Trophoblast cell (in vitro differentiated cells and primary cell): Measurements from ENCODE around the gene IL1RAPL2.
"Not testable (repeated sequence)": the region's sequence is repeated elsewhere in the genome, so short reads cannot be mapped to it uniquely, and the experiment has no call there.

Experiments used
- DNase-seq, 2 donors: peaks; one replicate each; pipeline ENCODE4 v3.0.0-alpha.2; 2016
- H2AFZ ChIP-seq: 2 replicates; pipeline ENCODE4 v1.6.1; 2013; ENCODE audit warnings: low read length, moderate library complexity, mild to moderate bottlenecking; ENCODE audit not compliant: insufficient read depth, poor library complexity
- H2AK5ac ChIP-seq: 2 replicates; pipeline ENCODE4 v1.6.1; 2013; ENCODE audit warnings: mild to moderate bottlenecking, low read length
- H2BK120ac ChIP-seq: 2 replicates; pipeline ENCODE4 v1.6.1; 2013; ENCODE audit warnings: low read length, mild to moderate bottlenecking, moderate library complexity; ENCODE audit not compliant: insufficient read depth, poor library complexity
- H2BK12ac ChIP-seq: 2 replicates; pipeline ENCODE4 v1.6.1; 2013; ENCODE audit warnings: mild to moderate bottlenecking, low read length, moderate library complexity
- H2BK5ac ChIP-seq: 2 replicates; pipeline ENCODE4 v1.6.1; 2013; ENCODE audit warnings: low read length, low read depth, moderate library complexity, mild to moderate bottlenecking; ENCODE audit not compliant: poor library complexity
- H3K14ac ChIP-seq: 2 replicates; pipeline ENCODE4 v1.6.1; 2013; ENCODE audit warnings: mild to moderate bottlenecking, low read length
- H3K18ac ChIP-seq: 2 replicates; pipeline ENCODE4 v1.6.1; 2013; ENCODE audit warnings: mild to moderate bottlenecking, low read length
- H3K23ac ChIP-seq: 2 replicates; pipeline ENCODE4 v1.6.1; 2013; ENCODE audit warnings: low read length
- H3K27ac ChIP-seq: 2 replicates; pipeline ENCODE4 v1.5.1; 2013; ENCODE audit warnings: low read depth, mild to moderate bottlenecking, inconsistent platforms, low read length, moderate library complexity
- H3K27me3 ChIP-seq: 2 replicates; pipeline ENCODE4 v1.6.1; 2013; ENCODE audit warnings: inconsistent platforms, mild to moderate bottlenecking, low read length, moderate library complexity; ENCODE audit not compliant: insufficient read depth
- H3K36me3 ChIP-seq, 2 experiments: 1 replicate in 1 of 2; 2 replicates in 1 of 2; pipeline ENCODE4 v1.6.1; 2013; ENCODE audit warnings: low read length in 2 of 2, mild to moderate bottlenecking in 2 of 2, moderate library complexity in 1 of 2; ENCODE audit not compliant: insufficient read depth in 2 of 2, control insufficient read depth in 1 of 2
- H3K4ac ChIP-seq: 2 replicates; pipeline ENCODE4 v1.6.1; 2013; ENCODE audit warnings: low read depth, mild to moderate bottlenecking, low read length, moderate library complexity
- H3K4me1 ChIP-seq, 2 experiments: 1 replicate in 1 of 2; 2 replicates in 1 of 2; pipeline ENCODE4 v1.6.1; 2013; ENCODE audit warnings: low read length in 2 of 2, mild to moderate bottlenecking in 2 of 2, moderate library complexity in 1 of 2; ENCODE audit not compliant: insufficient read depth in 2 of 2, control insufficient read depth in 1 of 2
- H3K4me2 ChIP-seq: 2 replicates; pipeline ENCODE4 v1.6.1; 2013; ENCODE audit warnings: inconsistent platforms, mild to moderate bottlenecking, low read length, moderate library complexity
- H3K4me3 ChIP-seq: 2 replicates; pipeline ENCODE4 v1.5.1; 2013; ENCODE audit warnings: mild to moderate bottlenecking, low read depth, low read length, inconsistent platforms
- H3K79me1 ChIP-seq: one replicate; pipeline ENCODE4 v1.6.1; 2013; ENCODE audit warnings: low read length
- H3K79me2 ChIP-seq: 2 replicates; pipeline ENCODE4 v1.6.1; 2013; ENCODE audit warnings: low read length, mild to moderate bottlenecking; ENCODE audit not compliant: control insufficient read depth, insufficient read depth, poor library complexity
- H3K9ac ChIP-seq: 2 replicates; pipeline ENCODE4 v1.6.1; 2013; ENCODE audit warnings: mild to moderate bottlenecking, low read length
- H3K9me3 ChIP-seq: 2 replicates; pipeline ENCODE4 v1.6.1; 2013; ENCODE audit warnings: low read depth, mild to moderate bottlenecking, control low read depth, inconsistent platforms, low read length; ENCODE audit not compliant: insufficient read depth
- H4K12ac ChIP-seq: 2 replicates; pipeline ENCODE4 v1.6.1; 2013; ENCODE audit warnings: low read depth, mild to moderate bottlenecking, low read length, moderate library complexity
- H4K8ac ChIP-seq: 2 replicates; pipeline ENCODE4 v1.6.1; 2013; ENCODE audit warnings: low read depth, mild to moderate bottlenecking, low read length, moderate library complexity
- H4K91ac ChIP-seq: one replicate; pipeline ENCODE4 v1.6.1; 2013; ENCODE audit warnings: low read depth, mild to moderate bottlenecking, low read length, moderate library complexity
- WGBS: extraction: QIAGEN DNeasy Blood & Tissue Kit; methylation state at CpG from one replicate; pipeline ENCODE4 v1.1.7; 2013; ENCODE audit warnings: missing lambda C conversion rate; ENCODE audit not compliant: insufficient read length, insufficient coverage; ENCODE audit errors: extremely low coverage; 5-methylcytosine and 5-hydroxymethylcytosine counted together

IL1RAPL2 gene

DNA sequence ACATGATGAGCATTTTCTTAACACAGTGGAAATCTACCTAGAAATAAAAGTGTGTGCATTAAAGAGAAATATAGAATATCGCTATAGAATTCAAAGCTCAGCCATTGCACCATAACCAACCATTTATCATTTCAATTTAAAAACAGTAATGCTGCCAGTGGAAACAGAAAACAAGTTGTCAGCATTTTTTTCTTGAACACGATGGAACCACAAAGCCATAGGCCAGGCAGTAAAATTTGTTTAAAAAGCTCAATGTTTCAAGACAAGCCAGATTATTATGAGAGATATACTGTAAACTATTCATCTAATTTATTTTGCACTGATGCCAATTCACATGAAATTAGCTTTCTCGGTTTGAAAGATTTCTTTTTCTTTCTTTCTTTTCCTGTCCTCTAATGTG is 1209.7 kb downstream of the IL1RAPL2 start:
- DNase-seq, result no peak
- H3K27me3 ChIP-seq, result no peaks in the 10 kb centered on the region
- no CpG with 5 or more reads among the region's 3 CpGs for WGBS
- no peak overlapping the region for H3K14ac ChIP-seq
- no peak overlapping the region for H3K4me2 ChIP-seq
- no peak overlapping the region for H4K12ac ChIP-seq
- H2BK5ac ChIP-seq, result no peak overlapping the region
- no peaks in the 10 kb centered on the region for H3K36me3 ChIP-seq
- H3K27ac ChIP-seq, result no peak overlapping the region
- no peak overlapping the region for H3K4ac ChIP-seq
- H2BK120ac ChIP-seq, result no peak overlapping the region
- no peak overlapping the region for H2AK5ac ChIP-seq
- no peaks in the 10 kb centered on the region for H3K4me1 ChIP-seq
- no peaks in the 10 kb centered on the region for H3K79me1 ChIP-seq
- H3K23ac ChIP-seq, result no peak overlapping the region
- H3K18ac ChIP-seq, result no peak overlapping the region
- no peak overlapping the region for H4K8ac ChIP-seq
- no peak overlapping the region for H2BK12ac ChIP-seq
- H3K79me2 ChIP-seq, result no peaks in the 10 kb centered on the region
- H3K4me3 ChIP-seq, result no peak overlapping the region
- H2AFZ ChIP-seq, result no peak overlapping the region
- H3K9ac ChIP-seq, result no peak overlapping the region
- H3K9me3 ChIP-seq, result no peaks in the 10 kb centered on the region
- H4K91ac ChIP-seq, result no peak overlapping the region

DNA sequence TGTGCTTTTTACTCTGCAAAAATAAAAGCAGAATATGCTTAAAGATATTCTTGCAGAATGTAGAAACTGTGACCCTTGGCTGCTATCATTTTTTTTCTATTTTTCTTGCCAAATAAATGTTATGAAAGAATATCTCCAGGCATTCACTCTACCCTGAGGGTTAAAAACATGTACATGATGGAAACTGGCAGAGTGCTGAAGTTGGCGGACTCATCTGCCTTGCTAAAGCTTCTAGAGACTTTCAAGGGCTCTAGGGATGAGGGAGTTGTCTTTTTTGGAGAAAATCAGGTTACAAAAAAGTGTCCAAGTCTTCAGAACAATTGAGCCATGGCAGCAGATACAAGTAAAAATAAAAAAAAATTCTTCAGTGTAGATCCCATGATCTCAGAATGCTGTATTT is 1215.8 kb downstream of the IL1RAPL2 start:
- no peak overlapping the region for H2BK12ac ChIP-seq
- no peaks in the 10 kb centered on the region for H3K9me3 ChIP-seq
- no peak overlapping the region for H2BK5ac ChIP-seq
- WGBS, result no CpG with 5 or more reads among the region's 1 CpG
- H4K12ac ChIP-seq, result no peak overlapping the region
- no peak overlapping the region for H3K4me2 ChIP-seq
- no peak overlapping the region for H3K9ac ChIP-seq
- no peak overlapping the region for H3K18ac ChIP-seq
- no peaks in the 10 kb centered on the region for H3K79me1 ChIP-seq
- H3K27ac ChIP-seq, result no peak overlapping the region
- no peaks in the 10 kb centered on the region for H3K27me3 ChIP-seq
- no peak overlapping the region for H3K4me3 ChIP-seq
- H3K4ac ChIP-seq, result no peak overlapping the region
- H4K8ac ChIP-seq, result no peak overlapping the region
- H4K91ac ChIP-seq, result no peak overlapping the region
- no peak overlapping the region for H3K23ac ChIP-seq
- no peak overlapping the region for H2AFZ ChIP-seq
- no peak for DNase-seq
- H3K79me2 ChIP-seq, result no peaks in the 10 kb centered on the region
- no peak overlapping the region for H2BK120ac ChIP-seq
- no peak overlapping the region for H2AK5ac ChIP-seq
- no peaks in the 10 kb centered on the region for H3K36me3 ChIP-seq
- H3K14ac ChIP-seq, result no peak overlapping the region
- no peaks in the 10 kb centered on the region for H3K4me1 ChIP-seq

DNA sequence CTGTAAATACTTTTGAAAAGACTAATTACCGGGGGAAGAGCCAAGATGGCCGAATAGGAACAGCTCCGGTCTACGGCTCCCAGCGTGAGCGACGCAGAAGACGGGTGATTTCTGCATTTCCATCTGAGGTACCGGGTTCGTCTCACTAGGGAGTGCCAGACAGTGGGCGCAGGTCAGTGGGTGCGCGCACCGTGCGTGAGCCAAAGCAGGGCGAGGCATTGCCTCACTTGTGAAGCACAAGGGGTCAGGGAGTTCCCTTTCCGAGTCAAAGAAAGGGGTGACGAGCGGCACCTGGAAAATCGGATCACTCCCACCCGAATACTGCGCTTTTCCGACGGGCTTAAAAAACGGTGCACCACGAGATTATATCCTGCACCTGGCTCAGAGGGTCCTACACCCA is 1230.9 kb downstream of the IL1RAPL2 start:
- not testable (repeated sequence) for H4K91ac ChIP-seq, H3K4me2 ChIP-seq, H3K18ac ChIP-seq, H3K27me3 ChIP-seq, H3K9me3 ChIP-seq, H3K79me2 ChIP-seq, H4K8ac ChIP-seq, H3K4me1 ChIP-seq, H3K27ac ChIP-seq, H4K12ac ChIP-seq, H3K23ac ChIP-seq, H3K9ac ChIP-seq, H3K36me3 ChIP-seq, H2BK12ac ChIP-seq, H2BK120ac ChIP-seq, H3K4ac ChIP-seq, DNase-seq, H2AK5ac ChIP-seq, H2BK5ac ChIP-seq, H3K4me3 ChIP-seq, H2AFZ ChIP-seq, H3K14ac ChIP-seq, H3K79me1 ChIP-seq
- WGBS, result no CpG with 5 or more reads among the region's 26 CpGs

DNA sequence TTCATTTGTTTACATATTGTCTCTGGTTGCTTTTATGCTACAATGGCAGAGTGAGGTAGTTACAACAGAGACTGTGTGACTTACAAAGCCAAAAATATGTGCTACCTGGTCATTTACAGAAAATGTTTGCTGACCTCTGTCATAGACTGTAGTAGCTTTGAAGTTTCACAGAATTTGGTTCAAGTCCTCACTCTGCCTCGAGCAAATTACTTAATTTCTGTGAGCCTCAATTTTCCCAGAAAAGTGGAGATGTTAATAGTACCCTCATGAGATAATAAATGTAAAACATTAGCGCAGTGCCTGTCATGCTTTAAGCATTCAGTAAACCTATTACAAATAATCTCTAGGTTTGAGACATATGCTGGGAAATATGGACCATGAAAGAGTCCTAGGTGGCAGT is 1237.9 kb downstream of the IL1RAPL2 start:
- no CpG with 5 or more reads among the region's 2 CpGs for WGBS
- no peak overlapping the region for H3K4me3 ChIP-seq
- no peaks in the 10 kb centered on the region for H3K79me1 ChIP-seq
- H3K9me3 ChIP-seq, result no peaks in the 10 kb centered on the region
- no peak overlapping the region for H2AFZ ChIP-seq
- no peaks in the 10 kb centered on the region for H3K79me2 ChIP-seq
- H2BK12ac ChIP-seq, result no peak overlapping the region
- H3K18ac ChIP-seq, result no peak overlapping the region
- H2AK5ac ChIP-seq, result no peak overlapping the region
- no peak overlapping the region for H3K23ac ChIP-seq
- H3K4ac ChIP-seq, result no peak overlapping the region
- H3K9ac ChIP-seq, result no peak overlapping the region
- peak; percentile 56 to 97 for DNase-seq
- no peak overlapping the region for H3K27ac ChIP-seq
- no peak overlapping the region for H3K4me2 ChIP-seq
- H3K4me1 ChIP-seq, result no peaks in the 10 kb centered on the region
- H2BK5ac ChIP-seq, result no peak overlapping the region
- no peak overlapping the region for H4K8ac ChIP-seq
- no peak overlapping the region for H4K91ac ChIP-seq
- no peaks in the 10 kb centered on the region for H3K36me3 ChIP-seq
- H3K14ac ChIP-seq, result no peak overlapping the region
- H2BK120ac ChIP-seq, result no peak overlapping the region
- H3K27me3 ChIP-seq, result no peaks in the 10 kb centered on the region
- no peak overlapping the region for H4K12ac ChIP-seq

DNA sequence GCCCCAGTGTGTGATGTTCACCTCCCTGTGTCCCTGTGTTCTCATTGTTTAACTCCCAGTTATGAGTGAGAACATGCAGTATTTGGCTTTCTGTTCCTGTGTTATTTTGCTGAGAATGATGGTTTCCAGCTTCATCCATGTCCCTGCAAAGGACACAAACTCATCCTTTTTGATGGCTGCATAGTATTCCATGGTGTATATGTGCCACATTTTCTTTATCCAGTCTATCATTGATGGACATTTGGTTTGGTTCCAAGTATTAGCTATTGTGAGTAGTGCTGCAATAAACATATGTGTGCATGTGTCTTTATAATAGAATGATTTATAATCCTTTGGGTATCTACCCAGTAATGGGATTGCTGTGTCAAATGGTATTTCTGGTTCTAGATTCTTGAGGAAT is 1239.7 kb downstream of the IL1RAPL2 start:
- not testable (repeated sequence) for H3K4me2 ChIP-seq, H3K27ac ChIP-seq, H3K79me2 ChIP-seq, H3K4me3 ChIP-seq, H2BK120ac ChIP-seq, H3K9me3 ChIP-seq, H3K23ac ChIP-seq, H3K27me3 ChIP-seq, H3K14ac ChIP-seq, H2AK5ac ChIP-seq, DNase-seq, H2BK5ac ChIP-seq, H3K4me1 ChIP-seq, H4K91ac ChIP-seq, H3K36me3 ChIP-seq, H3K4ac ChIP-seq, H3K79me1 ChIP-seq, H3K9ac ChIP-seq, H2BK12ac ChIP-seq, H4K12ac ChIP-seq, H2AFZ ChIP-seq, H3K18ac ChIP-seq, H4K8ac ChIP-seq
